Measurements from ENCODE around the gene C5. TPM values are rescaled to one million over a fixed set of nuclear protein-coding genes. Genes with fewer than 3 reads are reported as not detected.

The C5 gene
- total and polyA plus RNA-seq, 9 of the 15 experiments (the other 6 are each of a cell fraction or from before 2014, with no cell fraction given): 0.08 to 0.91 (median 0.42) TPM

DNA sequence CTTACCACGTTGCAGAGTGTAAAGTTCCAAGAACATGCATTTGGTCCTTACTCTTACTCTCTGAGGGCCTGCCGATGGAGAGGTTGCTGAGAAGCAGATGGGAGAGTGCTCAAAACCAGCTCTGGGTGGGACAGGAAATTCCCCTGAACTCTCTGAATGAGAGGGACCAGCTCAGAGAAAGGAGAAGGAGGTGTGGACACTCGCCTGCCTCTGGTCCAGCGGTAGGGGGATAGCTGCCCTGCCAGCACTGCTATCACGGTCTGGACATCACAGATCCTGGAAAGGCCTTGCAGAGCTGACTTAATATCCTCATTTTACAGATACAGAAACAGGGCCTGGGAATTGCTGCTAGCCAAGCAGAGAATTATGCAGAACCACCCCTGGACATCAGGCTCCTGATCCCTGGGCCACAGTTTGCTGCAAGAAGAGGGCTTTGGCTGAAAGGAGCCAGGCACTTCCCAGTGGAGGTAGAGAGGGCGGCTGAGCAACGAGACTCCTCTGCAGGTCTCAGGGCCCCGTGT, 128.4 kb downstream of the C5 start (continued):
- TF ChIP-seq ZNF507 (tag; conservative IDR thresholded peaks at IDR 0.05): no peak
- TF ChIP-seq RAD51 (IDR thresholded peaks at IDR 0.05; ENCODE audit: borderline replicate concordance, low read depth): no peak
- no peak for TF ChIP-seq TAF1 (IDR thresholded peaks at IDR 0.05; ENCODE audit: control insufficient read depth, extremely low read depth, insufficient read depth, low read length, severe bottlenecking)
- peak; percentile 45 for TF ChIP-seq PRDM10 (IDR thresholded peaks at IDR 0.05; ENCODE audit: partially characterized antibody)
- no peak for TF ChIP-seq ZNF146 (CRISPR knock-in tag; IDR thresholded peaks at IDR 0.05; ENCODE audit: unreplicated experiment)
- TF ChIP-seq CTBP1 (IDR thresholded peaks at IDR 0.05; ENCODE audit: borderline replicate concordance): peak; percentile 35; the same call in 1 of the 2 replicates
- no peak for TF ChIP-seq CCNT2 (IDR thresholded peaks at IDR 0.05; ENCODE audit: borderline replicate concordance, extremely low read depth, insufficient read length, low read depth, low read length)
- TF ChIP-seq GATAD2A (IDR thresholded peaks at IDR 0.05): no peak
- TF ChIP-seq CTCF (IDR thresholded peaks at IDR 0.05 in 2 of 3, conservative IDR thresholded peaks at IDR 0.05 in 1 of 3; ENCODE audit: insufficient read depth in 2 of 3, low read depth in 1 of 3, low read length in 3 of 3): peak in 2 of 3 experiments; percentile 5 to 21; a peak in 1 of 6 replicates
- TF ChIP-seq, protein P1, sequence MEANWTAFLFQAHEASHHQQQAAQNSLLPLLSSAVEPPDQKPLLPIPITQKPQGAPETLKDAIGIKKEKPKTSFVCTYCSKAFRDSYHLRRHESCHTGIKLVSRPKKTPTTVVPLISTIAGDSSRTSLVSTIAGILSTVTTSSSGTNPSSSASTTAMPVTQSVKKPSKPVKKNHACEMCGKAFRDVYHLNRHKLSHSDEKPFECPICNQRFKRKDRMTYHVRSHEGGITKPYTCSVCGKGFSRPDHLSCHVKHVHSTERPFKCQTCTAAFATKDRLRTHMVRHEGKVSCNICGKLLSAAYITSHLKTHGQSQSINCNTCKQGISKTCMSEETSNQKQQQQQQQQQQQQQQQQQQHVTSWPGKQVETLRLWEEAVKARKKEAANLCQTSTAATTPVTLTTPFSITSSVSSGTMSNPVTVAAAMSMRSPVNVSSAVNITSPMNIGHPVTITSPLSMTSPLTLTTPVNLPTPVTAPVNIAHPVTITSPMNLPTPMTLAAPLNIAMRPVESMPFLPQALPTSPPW (CRISPR knock-in tag; IDR thresholded peaks at IDR 0.05): no peak
- TF ChIP-seq JUN (IDR thresholded peaks at IDR 0.05; ENCODE audit: borderline replicate concordance, low read depth, low read length): no peak
- TF ChIP-seq JUN (CRISPR knock-in tag; IDR thresholded peaks at IDR 0.05; ENCODE audit: borderline replicate concordance): no peak
- TF ChIP-seq ZNF584 (CRISPR knock-in tag; IDR thresholded peaks at IDR 0.05; ENCODE audit: low read depth): no peak
